TTC549 (cell line): ENCODE results near the gene CEP83.
"Not testable (repeated sequence)": the region's sequence is repeated elsewhere in the genome, so short reads cannot be mapped to it uniquely, and the experiment has no call there.

ENCODE experiments used
- FAIRE-seq: peaks from 2 replicates; lab custom pipeline; 2012; peaks lifted over from hg19 to GRCh38; lab: Jason Lieb, UNC

The CEP83 gene

GRCh38 chr12:94379479-94380113, 80.1 kb downstream of the CEP83 start:
- no peak for FAIRE-seq

DNA sequence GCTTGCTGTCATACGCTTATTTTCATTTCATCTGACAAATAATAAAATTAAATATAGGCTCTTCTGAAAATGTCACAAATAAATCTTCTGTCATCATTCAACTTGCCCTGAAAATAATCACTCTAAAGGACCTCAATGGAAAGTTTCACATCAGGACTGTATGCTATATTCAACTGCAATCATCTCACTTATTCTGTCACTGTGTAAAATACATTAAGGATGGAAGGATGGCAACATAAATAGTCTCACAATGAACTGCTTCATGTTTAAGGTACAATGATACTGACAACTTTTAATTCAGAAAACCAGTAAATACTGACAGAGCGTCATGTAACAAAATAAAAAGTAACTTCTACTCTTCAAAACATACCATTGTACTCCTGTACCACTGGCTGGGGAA, 82.1 kb downstream of the CEP83 start:
- FAIRE-seq: no peak

- FAIRE-seq: no peak
Measured at GRCh38 chr12:94374124-94374523, 85.5 kb downstream of the CEP83 start.

DNA sequence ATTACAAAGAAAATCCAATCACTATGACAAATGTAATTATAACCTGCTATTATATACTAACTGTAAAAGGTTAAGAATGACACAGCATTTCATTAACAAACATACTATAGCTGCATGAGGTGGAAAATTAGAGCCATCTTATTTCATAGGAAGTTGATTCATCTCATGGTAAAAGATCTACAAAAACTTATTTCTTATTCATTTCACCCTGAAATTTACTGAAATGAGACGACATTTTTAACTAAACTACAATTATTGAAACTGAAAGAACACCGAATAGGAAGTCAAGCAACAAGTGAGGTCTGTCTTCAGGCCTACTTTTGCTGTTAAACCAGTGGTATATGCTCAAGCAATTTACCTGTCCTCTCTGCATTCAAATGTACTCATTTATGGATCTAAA, 87.2 kb downstream of the CEP83 start:
- no peak for FAIRE-seq

- FAIRE-seq: no peak
Measured at GRCh38 chr12:94362653-94363052, 97.0 kb downstream of the CEP83 start.

GRCh38 chr12:94359761-94360160, 99.9 kb downstream of the CEP83 start:
- no peak for FAIRE-seq

DNA sequence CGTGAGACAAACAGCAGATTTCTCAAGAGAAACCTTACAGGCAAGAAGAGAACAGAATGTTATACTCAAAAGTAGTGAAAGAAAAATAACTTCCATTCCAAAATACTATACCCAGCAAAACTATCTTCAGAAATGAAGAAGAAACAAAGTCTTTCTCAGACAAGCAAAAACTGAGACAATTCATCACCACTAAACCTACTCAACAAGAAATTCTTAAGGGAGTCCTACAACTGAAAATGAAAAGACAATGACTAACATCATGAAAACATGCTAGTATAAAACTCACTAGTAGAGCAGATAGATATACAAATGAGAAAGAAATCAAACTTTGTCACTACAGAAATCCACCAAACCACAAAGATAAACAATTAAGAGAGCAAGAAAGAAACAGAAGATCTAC, 106.5 kb downstream of the CEP83 start:
- FAIRE-seq: no peak

DNA sequence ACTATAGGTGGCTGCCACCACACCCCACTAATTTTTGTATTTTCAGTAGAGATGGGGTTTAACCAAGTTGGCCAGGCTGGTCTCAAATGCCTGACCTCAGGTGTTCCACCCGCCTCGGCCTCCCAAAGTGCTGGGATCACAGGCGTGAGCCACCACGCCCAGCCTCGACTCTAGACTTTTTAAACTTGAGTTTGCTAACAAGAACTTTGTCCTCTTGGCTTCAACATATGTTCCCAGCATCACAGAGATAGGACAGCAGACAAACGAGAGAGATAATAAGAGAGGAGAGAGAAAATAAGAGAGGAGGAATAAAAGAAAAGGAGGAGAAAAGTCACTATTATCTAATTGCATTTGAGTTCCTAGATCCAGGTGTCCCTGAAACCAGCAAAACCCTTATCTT, 119.1 kb downstream of the CEP83 start:
- FAIRE-seq: no peak

DNA sequence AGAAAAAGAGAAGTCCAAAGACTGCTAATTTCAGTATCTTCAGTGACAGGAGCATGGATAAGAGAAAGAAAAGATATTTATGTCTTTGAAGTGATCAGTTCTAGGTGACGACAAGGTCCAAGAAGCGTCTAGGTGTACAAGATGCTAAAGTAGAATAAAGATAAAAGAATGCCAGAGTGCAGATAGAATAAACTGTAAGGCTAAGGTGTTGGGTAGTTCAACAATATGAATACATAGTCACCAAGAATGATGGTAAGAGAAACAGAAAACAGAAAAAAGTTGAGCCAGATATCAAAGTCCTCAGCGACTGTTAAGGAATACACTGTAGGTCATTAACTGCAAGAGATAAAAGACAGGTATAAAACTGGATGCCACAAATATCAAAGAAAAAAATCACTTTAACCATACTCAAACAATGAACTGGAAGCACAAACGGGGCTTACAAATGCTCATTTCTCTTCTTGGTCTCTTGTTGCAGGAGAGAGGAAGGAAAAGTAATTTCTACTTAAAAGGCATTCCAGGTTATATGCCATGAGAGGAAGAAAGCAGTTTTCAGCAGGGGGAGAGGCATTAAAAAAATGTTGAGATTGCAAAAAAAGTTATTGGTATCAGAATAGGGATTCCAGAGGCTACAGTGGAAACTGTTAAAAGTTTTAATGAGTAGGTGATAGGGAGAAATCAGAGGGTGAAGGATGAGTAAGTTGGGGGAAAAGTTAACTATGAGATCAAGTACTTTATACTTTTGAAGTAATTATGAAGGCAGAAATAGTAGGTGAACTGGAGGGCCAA, 121.5 kb downstream of the CEP83 start:
- no peak for FAIRE-seq

DNA sequence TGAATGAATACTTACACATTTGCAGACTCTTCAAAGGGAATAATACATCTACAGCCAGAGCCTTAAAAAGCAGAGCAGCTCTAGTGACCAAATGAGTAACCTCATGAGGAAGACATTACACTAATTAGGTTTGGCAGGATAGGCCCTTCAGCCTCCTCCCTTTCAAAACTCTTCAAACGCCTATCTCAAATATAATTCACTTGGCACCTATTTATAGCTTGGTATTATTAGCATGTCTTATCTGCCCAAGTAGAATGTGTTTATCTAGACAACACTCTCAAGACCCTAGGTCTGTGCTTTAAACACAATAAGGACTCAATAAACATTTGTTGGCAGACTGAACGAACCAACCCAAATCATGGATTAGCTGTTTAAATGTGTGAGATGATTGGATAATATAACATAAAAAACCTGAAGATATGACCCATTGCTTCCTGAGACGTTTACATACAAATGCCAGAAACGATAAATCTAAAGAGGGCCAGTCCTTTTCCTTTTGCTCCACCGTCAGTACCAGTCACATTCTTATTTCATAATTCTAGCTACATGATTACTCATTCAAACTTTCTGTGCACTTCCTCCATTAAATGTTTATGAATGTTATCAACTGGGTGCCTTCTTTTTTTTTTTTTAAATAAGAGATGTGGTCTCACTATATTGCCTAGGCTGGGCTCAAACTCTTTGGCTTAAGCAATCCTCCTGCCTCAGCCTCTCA, 123.3 kb downstream of the CEP83 start:
- FAIRE-seq: no peak

DNA sequence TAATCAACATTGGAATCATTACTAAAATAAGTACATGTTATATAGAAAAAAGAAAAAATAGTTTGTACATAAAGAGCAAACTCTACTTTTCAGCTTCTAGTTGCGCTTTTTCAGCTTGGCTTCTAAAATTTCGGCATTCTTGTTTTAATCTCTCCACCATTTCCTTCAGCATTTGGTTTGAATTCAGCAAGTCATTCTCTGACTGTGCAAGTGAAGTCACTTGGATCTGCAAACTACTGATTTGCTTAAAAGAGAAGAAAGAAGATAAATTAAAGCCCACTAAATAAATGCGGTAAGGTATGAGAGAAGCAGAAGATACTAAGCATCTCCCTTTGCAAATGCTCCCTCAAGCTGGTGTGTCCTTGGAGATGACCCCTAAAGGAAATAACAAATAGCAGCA, 126.3 kb downstream of the CEP83 start:
- FAIRE-seq: no peak

- no peak for FAIRE-seq
Measured at GRCh38 chr12:94329366-94329765, 130.3 kb downstream of the CEP83 start.

DNA sequence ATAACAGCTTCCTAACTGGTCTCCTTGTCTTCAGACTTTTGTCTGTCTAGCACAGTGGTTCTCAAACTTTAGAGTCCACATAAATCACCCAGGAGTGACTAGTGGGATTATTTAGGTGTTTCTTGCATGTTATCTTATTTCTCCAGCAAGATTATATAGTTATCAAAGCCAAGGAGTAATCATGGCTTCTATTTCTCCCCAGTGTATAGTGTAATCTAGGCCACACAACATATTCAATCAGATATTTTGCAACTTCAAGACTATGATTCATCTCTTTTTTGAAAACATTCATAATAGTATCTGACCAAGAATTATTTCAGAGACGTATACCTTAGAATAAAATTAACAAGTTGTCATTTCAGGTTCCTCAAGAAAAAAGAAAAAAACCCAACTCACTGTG, 131.9 kb downstream of the CEP83 start:
- no peak for FAIRE-seq

DNA sequence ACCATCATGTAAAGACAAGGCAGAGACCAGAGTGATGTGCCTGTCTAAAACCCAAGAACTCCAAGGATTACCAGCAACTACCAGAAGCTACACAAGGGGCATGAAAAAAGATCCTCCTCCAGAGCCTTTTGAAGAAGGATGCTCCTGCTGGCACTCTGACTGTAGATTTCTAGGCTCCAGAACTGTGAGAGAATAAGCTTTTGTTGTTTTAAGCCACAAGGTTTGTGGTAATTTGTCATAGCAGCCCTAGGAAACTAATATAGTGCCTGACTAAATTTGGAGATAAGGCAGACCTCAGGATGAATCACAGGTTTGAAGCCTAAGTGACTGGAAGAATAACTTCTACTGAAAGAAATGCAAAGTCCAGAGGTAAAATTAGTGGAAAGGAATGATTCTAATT, 132.9 kb downstream of the CEP83 start:
- no peak for FAIRE-seq

DNA sequence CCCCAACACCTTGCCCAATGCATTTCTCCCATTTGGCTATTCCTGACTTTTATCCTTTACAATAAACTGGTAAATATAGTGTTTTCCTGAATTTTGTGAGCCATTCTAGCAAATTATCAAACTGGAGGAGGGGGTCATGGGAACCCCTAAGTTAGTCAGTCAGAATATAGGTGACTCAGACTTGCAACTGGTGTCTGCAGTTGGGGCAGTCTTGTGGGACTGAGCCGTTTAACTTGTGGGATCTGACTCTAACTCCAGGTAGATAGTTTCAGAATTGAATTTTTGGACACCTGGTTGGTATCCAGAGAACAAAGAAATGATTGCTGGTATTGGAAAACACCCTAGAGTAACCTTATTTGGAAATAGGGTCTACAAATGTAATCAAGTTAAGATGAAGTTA, 133.4 kb downstream of the CEP83 start:
- FAIRE-seq: no peak

DNA sequence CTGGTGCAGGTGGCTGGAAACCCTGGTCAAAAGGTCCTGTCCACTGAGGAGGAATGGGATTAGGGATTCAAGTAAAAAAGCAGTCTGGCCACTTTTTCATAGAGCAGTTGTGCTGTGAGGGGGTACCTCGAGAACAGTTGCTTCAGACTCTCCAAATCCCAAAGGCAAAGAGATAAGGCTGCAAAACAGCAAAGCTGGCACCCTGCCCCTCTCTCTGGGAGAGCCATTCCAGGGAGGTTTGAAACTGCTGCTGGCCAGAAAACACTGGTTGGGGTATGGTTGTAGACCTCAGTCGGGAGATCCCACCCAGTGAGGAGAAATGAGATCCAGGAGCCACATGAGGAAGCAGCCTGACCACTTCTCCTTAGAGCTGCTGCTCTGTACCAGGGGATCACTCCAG, 137.3 kb downstream of the CEP83 start:
- FAIRE-seq: no peak

- no peak for FAIRE-seq
Measured at GRCh38 chr12:94320109-94320508, 139.6 kb downstream of the CEP83 start.

DNA sequence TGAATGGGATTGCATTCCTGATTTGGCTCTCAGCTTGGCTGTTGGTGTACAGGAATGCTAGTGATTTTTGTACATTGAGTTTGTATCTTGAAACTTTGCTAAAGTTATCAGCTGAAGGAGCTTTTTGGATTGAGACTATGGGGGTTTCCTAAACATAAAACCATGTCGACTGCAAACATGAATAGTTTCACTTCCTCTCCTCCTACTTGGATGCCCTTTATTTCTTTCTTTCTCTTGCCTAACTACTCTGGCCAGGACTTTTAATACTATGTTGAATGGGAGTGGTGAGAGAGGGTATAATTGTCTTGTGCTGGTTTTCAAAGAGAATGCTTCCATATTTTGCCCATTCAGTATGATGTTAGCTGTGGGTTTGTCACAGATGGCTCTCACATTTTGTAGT, 141.5 kb downstream of the CEP83 start:
- FAIRE-seq: no peak

DNA sequence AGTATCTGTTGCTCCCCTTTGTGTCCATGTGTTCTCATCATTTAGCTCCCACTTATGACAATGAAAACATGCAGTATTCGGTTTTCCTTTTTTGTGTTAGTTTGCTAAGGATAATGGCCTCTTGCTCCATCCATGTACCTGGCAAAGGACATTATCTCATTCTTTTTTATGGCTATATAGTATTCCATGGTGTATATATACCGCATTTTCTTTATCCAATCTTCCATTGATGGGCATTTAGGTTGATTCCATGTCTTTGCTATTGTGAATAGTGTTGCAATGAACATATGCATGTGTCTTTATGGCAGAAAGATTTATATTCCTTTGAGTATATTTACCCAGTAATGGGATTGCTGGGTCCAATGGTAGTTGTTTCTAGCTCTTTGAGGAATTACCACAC, 143.1 kb downstream of the CEP83 start:
- FAIRE-seq: not testable (repeated sequence)

GRCh38 chr12:94312378-94312777, 147.3 kb downstream of the CEP83 start:
- no peak for FAIRE-seq

DNA sequence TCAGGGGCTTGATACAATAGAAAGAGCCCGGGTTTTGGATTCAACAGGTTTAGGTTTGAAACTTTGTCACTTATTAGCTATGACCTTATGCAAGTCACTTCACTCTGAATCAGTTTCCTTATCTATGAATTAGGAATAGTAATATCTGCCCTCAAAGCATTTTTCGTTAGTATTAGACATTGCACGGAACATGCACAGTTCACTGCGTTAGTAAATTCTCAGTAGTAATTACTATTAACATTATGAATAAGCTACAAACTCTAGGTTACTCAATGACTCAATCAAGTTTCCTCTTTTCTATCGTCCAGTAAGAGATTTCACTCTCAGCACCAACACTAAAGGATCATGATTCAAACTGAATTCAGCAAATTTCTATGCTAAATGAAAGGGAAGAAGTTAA, 150.3 kb downstream of the CEP83 start:
- no peak for FAIRE-seq

- no peak for FAIRE-seq
Measured at GRCh38 chr12:94308612-94309011, 151.1 kb downstream of the CEP83 start.

DNA sequence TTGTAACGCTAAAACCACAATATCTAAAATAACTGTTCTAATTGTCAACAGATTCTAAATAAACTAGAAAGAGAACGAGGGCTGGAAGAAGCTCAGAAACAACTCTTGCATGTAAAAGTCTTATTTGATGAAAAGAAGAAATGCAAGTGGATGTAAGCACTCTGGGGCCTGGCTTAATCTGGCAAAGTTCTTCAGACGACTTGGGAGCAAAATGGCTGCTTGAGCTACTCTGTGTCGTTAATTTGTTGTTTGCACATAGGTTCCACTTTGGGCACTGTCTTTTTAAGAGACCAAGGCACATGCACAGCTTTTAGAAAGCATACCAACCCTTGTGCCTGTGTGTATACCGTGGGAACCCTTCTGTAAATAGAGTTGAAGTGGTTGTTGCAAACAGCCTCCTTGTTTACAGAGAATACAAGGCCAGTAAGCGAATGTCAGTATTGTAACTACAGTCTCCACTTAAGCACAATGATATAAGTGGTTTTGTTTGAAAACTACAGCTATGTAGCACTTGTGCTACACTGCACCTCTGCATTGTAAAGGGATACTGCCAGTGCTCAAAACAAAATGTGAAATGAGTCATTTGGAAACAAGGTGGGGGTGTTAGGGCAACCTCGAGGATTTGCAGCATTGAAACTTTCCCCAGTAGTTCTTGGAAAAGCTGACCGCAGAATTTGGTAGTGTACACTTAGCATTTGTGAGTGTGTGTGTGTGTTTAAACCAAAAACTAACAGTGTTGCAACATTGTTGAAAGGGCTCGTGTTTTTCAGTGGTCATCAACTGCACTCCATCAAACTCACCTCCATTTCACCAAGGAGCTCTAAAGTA, 154.3 kb downstream of the CEP83 start:
- no peak for FAIRE-seq
